Measurements from ENCODE around the gene OR2L5. TPM values are rescaled to one million over a fixed set of nuclear protein-coding genes. Genes with fewer than 3 reads are reported as not detected.

OR2L5 gene, protein sequence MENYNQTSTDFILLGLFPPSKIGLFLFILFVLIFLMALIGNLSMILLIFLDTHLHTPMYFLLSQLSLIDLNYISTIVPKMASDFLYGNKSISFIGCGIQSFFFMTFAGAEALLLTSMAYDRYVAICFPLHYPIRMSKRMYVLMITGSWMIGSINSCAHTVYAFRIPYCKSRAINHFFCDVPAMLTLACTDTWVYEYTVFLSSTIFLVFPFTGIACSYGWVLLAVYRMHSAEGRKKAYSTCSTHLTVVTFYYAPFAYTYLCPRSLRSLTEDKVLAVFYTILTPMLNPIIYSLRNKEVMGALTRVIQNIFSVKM
- total RNA-seq (2022; extraction: Qiagen RNA extraction; ENCODE audit: low read depth), result not detected in 5 replicates

DNA sequence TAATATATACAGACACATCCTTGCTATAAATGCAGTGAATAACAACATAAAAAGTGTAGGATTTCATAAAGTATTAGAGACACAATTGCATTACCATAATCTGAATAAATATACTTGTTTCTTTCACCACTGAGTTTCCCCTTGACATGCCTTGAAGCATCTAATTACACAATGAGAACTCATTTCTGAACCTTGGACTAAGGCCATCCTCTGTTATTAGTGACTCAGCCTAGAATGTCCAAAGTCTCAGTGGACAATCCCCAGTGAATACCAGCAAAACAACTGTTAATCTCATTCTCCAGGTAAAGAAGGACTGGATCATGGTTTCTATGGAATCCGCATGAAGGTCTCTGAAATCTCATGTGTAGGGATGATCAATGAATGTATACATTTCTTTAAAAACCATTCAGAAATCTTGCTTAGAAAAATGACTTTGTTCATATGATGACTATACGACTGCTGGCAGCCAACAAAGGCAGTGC, at the start of gene OR2L5:
Gene OR2L5, plus strand, starts transcription at position 432 of the 482 bp plus-strand sequence. CDS start 8,288 bp downstream, outside the sequence.

DNA sequence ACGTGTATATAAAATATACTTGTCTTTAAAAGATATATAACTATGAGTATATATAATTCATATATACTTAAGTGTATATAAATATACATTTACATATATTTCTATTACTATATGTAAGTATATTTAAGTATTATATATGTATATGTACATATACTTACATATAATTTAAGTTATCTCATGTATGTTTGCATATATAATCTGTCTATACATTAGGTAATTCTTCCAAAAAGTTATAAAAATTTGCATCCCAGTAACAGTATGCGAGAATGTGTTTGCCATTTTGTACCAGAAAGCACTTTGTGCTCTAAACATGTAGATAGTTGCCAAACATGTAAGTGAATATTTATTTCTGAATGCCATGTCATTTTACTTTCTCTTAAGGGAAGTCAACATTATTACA, 48.5 kb upstream of the OR2L5 start, which contains the start of gene OR2AK2:
Gene OR2AK2, plus strand, starts transcription at position 301 of the 400 bp plus-strand sequence. CDS start 144 bp downstream, outside the sequence.

DNA sequence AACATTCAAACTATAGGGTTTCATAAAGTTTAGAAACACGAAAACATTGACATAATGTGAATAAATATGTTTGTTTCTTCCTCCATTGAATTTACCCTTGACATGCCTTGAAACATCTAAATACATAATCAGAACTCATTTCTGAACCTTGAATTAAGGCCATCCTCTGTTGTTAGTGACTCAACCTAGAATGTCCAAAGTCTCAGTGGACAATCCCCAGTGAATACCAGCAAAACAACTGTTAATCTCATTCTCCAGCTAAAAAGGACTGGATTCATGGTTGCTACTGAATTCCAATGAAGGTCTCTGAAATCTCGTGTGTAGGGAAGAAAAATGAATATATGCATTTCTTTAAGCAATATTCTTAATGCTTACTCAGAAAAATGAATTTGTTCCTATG, 16.3 kb downstream of the OR2L5 start, which contains the start of gene OR2L2:
Gene OR2L2, plus strand, starts transcription at position 301 of the 400 bp plus-strand sequence. CDS start 8,198 bp downstream, outside the sequence.

DNA sequence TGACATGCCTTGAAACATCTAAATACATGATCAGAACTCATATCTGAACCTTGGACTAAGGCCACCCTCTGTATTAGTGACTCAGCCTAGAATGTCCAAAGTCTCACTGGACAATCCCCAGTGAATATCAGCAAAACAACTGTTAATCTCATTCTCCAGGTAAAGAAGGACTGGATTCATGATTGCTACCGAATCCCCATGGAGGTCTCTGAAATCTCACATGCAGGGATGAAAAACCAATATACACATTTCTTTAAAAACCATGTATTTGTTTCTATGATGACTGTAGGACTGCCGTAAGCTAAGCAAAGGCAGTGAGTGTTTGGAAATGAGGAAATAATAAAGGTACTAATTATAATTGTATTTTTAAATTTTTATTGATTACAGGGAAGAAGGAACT, 33.1 kb downstream of the OR2L5 start, which contains the start of gene OR2L3:
Gene OR2L3, plus strand, starts transcription at position 301 of the 400 bp plus-strand sequence. CDS start 13,846 bp downstream, outside the sequence.

Other genes with a start within 250 kb of the OR2L5 start
- not detected in 5 replicates for gene OR14A16, start 189.5 kb upstream of the OR2L5 start, total RNA-seq (2022; extraction: Qiagen RNA extraction; ENCODE audit: low read depth)
- not detected in 5 replicates for gene OR11L1, start 171.8 kb upstream of the OR2L5 start, total RNA-seq (2022; extraction: Qiagen RNA extraction; ENCODE audit: low read depth)
- not detected in 5 replicates for gene TRIM58, start 156.5 kb upstream of the OR2L5 start, total RNA-seq (2022; extraction: Qiagen RNA extraction; ENCODE audit: low read depth)
- not detected in 5 replicates for gene OR2W3, start 118.1 kb upstream of the OR2L5 start, total RNA-seq (2022; extraction: Qiagen RNA extraction; ENCODE audit: low read depth)
- gene OR2T8, start 93.4 kb upstream of the OR2L5 start, total RNA-seq (2022; extraction: Qiagen RNA extraction; ENCODE audit: low read depth), result not detected in 5 replicates
- gene OR2AJ1, start 88.8 kb upstream of the OR2L5 start, total RNA-seq (2022; extraction: Qiagen RNA extraction; ENCODE audit: low read depth), result not detected in 5 replicates
- gene OR2L8, start 64.8 kb upstream of the OR2L5 start, total RNA-seq (2022; extraction: Qiagen RNA extraction; ENCODE audit: low read depth), result not detected in 5 replicates
- not detected in 5 replicates for gene OR2AK2, start 48.4 kb upstream of the OR2L5 start, total RNA-seq (2022; extraction: Qiagen RNA extraction; ENCODE audit: low read depth)
- not detected in 5 replicates for gene OR2L2, start 16.4 kb downstream of the OR2L5 start, total RNA-seq (2022; extraction: Qiagen RNA extraction; ENCODE audit: low read depth)
- gene OR2L3, start 33.2 kb downstream of the OR2L5 start, total RNA-seq (2022; extraction: Qiagen RNA extraction; ENCODE audit: low read depth), result not detected in 5 replicates
- gene OR2L13, start 81.5 kb downstream of the OR2L5 start, total RNA-seq (2022; extraction: Qiagen RNA extraction; ENCODE audit: low read depth), result not detected in 5 replicates
- gene OR2M5, start 131.5 kb downstream of the OR2L5 start, total RNA-seq (2022; extraction: Qiagen RNA extraction; ENCODE audit: low read depth), result not detected in 5 replicates
- not detected in 5 replicates for gene OR2M2, start 161.2 kb downstream of the OR2L5 start, total RNA-seq (2022; extraction: Qiagen RNA extraction; ENCODE audit: low read depth)
- gene OR2M3, start 183.6 kb downstream of the OR2L5 start, total RNA-seq (2022; extraction: Qiagen RNA extraction; ENCODE audit: low read depth), result not detected in 5 replicates
- gene OR2M4, start 217.8 kb downstream of the OR2L5 start, total RNA-seq (2022; extraction: Qiagen RNA extraction; ENCODE audit: low read depth), result not detected in 5 replicates

Measured in A549 treated with GW870086 at 1 μM for 4 hours (cell line).